VCaP (cell line): ENCODE measurements around the gene SLC8A3.

Source experiments
- H3K27ac ChIP-seq: fragments of 450-650 bp; 2 replicates; pipeline ENCODE4 v1.5.1; 2017
- TF ChIP-seq, protein P1 (sequence below): fragments of 450-650 bp; conservative IDR thresholded peaks from 2 replicates; pipeline ENCODE4 v1.5.1; 2017; ENCODE audit warnings: mild to moderate bottlenecking, moderate library complexity

The SLC8A3 gene

DNA sequence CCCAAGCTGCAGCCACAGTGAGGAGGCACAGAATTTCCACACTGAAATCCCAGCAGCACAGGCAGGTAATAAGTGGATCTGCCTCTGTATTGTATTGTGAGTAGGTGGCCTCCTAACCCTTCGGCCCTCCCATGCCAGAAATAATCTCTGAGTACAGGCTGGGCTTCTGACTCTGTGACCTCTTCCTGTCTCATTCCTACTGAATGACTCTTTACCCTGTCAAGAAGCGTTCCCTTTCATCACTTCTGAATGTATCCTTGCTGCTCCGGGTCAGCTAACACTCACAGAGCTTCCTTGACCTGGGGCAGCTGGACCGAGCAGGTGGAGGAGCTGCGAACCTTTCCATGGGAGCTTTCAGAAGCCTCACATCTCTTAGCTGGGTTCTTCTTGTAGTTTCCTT lies 119.6 kb downstream of the SLC8A3 start:
- TF ChIP-seq, protein P1, sequence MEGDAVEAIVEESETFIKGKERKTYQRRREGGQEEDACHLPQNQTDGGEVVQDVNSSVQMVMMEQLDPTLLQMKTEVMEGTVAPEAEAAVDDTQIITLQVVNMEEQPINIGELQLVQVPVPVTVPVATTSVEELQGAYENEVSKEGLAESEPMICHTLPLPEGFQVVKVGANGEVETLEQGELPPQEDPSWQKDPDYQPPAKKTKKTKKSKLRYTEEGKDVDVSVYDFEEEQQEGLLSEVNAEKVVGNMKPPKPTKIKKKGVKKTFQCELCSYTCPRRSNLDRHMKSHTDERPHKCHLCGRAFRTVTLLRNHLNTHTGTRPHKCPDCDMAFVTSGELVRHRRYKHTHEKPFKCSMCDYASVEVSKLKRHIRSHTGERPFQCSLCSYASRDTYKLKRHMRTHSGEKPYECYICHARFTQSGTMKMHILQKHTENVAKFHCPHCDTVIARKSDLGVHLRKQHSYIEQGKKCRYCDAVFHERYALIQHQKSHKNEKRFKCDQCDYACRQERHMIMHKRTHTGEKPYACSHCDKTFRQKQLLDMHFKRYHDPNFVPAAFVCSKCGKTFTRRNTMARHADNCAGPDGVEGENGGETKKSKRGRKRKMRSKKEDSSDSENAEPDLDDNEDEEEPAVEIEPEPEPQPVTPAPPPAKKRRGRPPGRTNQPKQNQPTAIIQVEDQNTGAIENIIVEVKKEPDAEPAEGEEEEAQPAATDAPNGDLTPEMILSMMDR = no peak
- no peak overlapping the region for H3K27ac ChIP-seq

DNA sequence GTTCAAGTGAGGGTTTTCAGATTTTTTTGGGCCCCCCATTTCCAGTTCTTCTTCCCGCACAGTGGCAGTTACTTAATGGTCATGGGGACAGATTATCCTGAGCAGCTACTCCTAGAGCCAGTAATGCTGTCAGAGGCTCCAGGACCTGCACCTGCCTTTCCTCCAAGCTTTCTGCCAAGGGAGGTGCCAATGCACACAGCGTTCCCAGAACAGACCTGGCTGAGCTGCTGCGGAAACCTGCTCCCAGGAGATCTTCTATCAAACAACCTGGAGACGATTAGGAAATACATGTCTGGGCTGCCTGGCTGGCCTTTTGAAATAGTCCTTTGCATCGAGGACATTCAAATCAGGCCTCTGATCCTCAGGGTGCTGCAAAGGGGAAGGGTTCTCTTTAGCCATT lies 120.9 kb downstream of the SLC8A3 start:
- TF ChIP-seq, protein P1 = no peak

DNA sequence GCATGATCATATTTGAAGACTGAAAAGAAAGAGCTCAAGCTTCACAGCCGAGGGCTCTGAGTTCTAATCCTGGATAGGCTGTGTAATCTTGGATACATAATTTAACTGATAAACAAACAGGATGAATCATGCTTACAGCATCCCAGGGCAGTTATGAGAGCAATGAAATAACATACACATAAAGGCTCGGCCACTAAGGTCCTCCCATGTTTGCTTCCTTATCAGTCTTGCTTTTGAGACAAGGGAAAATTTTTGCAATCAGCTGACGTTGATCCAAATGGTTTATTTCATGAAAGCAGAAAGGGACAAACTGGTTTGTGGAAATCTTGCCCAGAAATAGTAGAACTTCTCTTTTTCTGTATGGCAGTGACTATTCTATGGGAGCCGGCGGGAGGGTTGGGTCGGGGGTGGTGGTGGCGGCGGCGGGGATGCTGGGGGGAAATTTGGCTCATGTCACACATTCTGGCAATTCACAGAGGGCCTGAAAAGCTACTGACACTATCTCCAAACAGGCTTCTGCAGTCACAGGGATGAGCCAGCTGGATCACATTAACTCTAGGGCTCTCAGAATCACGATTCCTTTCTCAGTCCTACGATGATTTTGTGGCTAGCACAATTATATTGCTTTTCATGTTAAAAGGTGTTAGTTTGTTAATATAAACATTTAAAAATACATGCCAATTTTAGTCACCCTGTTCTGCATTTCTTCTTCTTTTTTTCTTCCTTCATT lies 124.5 kb downstream of the SLC8A3 start:
- TF ChIP-seq, protein P1 = no peak
- no peak overlapping the region for H3K27ac ChIP-seq

More for the DNA sequence above, 120.9 kb downstream of the SLC8A3 start:
- no peak overlapping the region for H3K27ac ChIP-seq

DNA sequence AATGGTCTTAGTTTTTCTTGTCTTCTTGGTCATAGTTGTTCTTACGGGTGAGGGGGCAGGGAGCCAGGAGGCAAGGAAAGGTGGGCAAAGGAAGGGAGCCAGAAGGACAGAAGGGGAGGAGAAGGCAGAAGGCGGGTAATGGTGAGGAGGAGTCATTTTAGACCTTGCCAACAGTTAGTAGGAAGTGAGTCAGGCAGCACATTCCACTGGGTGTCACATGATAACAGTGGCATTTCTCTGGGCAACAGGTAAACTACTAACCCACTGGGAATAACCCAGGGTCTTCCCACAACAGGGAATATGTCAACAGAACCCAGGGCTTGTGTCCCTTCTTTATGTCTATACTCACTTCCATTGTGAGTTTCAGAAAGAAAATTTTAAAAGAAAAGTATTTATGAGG lies 127.6 kb downstream of the SLC8A3 start:
- H3K27ac ChIP-seq = no peak overlapping the region
- TF ChIP-seq, protein P1 = no peak

DNA sequence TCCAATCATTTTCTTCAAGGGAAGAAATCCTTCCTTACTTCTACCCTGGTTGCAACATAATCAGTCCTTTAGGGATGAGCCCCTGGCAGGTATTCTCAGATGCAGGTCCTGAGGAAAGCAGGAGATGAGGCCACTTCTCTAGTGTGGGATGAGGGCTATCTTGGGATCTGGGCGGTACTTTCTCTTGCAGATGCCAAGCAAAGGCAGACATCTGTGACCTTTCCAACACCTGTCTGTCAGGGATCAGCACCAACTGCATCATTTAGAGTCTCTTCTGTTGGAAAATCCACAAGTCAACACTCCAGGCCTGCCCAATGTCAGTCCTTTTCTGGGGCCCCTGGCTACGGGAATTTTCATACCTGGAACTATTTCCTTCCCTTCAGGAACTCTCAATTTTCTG lies 129.2 kb downstream of the SLC8A3 start:
- no peak overlapping the region for H3K27ac ChIP-seq
- TF ChIP-seq, protein P1 = no peak

DNA sequence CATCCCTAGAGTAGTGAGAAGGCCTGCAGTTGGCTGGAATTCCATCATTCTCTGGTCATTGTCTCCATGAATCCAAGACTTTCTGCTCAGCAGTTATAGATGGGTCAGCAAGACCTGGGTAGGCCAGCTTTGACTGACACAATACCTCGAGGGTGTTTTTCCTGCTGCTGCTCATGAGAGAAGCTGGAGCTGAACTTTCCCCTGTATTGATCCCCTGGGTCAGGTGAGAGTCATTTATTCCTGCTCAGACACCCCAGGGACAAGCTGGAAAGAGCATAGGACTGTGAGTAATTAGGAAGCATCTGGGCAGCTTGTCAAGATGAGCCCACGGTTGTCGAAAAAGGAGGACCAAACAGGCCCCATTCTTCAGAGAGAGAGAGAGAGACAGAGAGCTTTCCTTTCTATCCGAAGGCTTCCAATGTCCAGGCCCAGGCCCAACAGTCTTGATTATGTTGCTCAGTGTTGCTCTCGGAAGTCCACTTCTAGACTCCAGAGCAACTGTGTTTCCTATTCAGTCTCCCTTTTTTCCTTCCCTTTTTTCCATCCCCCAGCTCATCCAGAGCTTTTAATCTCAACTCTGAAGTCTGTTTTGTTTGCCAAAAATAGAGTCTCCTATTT lies 131.1 kb downstream of the SLC8A3 start:
- TF ChIP-seq, protein P1 = no peak
- no peak overlapping the region for H3K27ac ChIP-seq

DNA sequence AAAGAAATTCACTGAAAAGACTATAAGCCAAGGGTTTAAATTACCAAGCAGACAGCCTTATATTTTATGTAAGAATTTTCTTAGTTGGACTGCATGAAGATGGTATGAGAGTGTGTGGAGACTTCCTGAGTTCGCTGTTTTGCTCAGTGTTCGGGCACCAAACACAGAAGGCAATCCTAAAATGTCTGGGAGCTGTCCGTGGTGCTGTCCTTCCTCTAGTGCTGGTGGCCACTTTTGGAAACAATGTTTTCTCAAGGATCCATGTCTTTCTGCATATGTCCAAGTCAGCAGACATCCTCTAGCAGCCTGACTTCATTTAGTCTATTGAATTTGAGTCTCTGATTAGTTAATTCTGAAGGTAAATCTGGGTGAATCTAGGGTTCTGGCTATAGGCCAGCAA lies 135.8 kb downstream of the SLC8A3 start:
- TF ChIP-seq, protein P1 = no peak
- H3K27ac ChIP-seq = no peak overlapping the region
